Bronchial epithelial cell (primary cell): ENCODE data around the gene PRKG2. TPM values are rescaled to one million over a fixed set of nuclear protein-coding genes. Genes with fewer than 3 reads are reported as not detected.

Experiments
- DNase-seq: peaks from one replicate; pipeline ENCODE4 v3.0.0-alpha.2; 2010; ENCODE audit warnings: low read depth
- FAIRE-seq: peaks from 2 replicates; lab custom pipeline; 2011; peaks lifted over from hg19 to GRCh38; lab: Jason Lieb, UNC
- H3K27me3 ChIP-seq: 2 replicates; pipeline ENCODE4 v1.5.1; 2011; ENCODE audit warnings: low read length; ENCODE audit not compliant: control insufficient read depth, insufficient read depth
- H3K36me3 ChIP-seq: 2 replicates; pipeline ENCODE4 v1.5.1; 2011; ENCODE audit warnings: low read length; ENCODE audit not compliant: control insufficient read depth, insufficient read depth
- H3K4me3 ChIP-seq: 2 replicates; pipeline ENCODE4 v1.5.1; 2011; ENCODE audit warnings: mild to moderate bottlenecking, low read depth, low read length, control low read depth
- CTCF ChIP-seq: IDR thresholded peaks from 2 replicates; pipeline ENCODE4 v1.5.1; 2011; ENCODE audit warnings: mild to moderate bottlenecking, moderate library complexity, low read length, control low read depth, inconsistent platforms; ENCODE audit not compliant: insufficient read depth, severe bottlenecking
- total RNA-seq: library from RNA; depleted of rRNA; stranded (reverse); fragments of >200 nt; gene quantifications from 2 replicates; pipeline ENCODE4 v1.2.1, GENCODE V29; 2014

The PRKG2 gene
- total RNA-seq, 1 donor from 2014 or later = 5.3 TPM

- no peak for DNase-seq
- no peaks in the 10 kb centered on the region for H3K36me3 ChIP-seq
- no peak for TF ChIP-seq CTCF
- no peak for FAIRE-seq
- no peaks in the 10 kb centered on the region for H3K27me3 ChIP-seq
- H3K4me3 ChIP-seq = no peak overlapping the region
Observed at GRCh38 chr4:81102107-81102506, 112.9 kb downstream of the PRKG2 start.

- DNase-seq (no peak), FAIRE-seq (no peak)
- no peak for TF ChIP-seq CTCF
- Histone ChIP-seq H3K27me3 (no peaks in the 10 kb centered on the region), H3K36me3 (no peaks in the 10 kb centered on the region), H3K4me3 (no peak overlapping the region)
Observed at GRCh38 chr4:81096566-81096965, 118.5 kb downstream of the PRKG2 start.

- peak; percentile 49 for DNase-seq
- Histone ChIP-seq H3K4me3 (no peak overlapping the region), H3K27me3 (no peaks in the 10 kb centered on the region), H3K36me3 (no peaks in the 10 kb centered on the region)
- TF ChIP-seq CTCF = no peak
- FAIRE-seq = no peak
Observed at GRCh38 chr4:81095389-81095788, 119.6 kb downstream of the PRKG2 start.

GRCh38 chr4:81093720-81094401 lies 121.2 kb downstream of the PRKG2 start:
- DNase-seq (no peak), FAIRE-seq (no peak)
- no peaks in the 10 kb centered on the region for H3K36me3 ChIP-seq
- no peak overlapping the region for H3K4me3 ChIP-seq
- no peaks in the 10 kb centered on the region for H3K27me3 ChIP-seq
- no peak for TF ChIP-seq CTCF

- TF ChIP-seq CTCF = no peak
- FAIRE-seq = peak; percentile 28
Observed at GRCh38 chr4:81085979-81086378, 129.0 kb downstream of the PRKG2 start.

GRCh38 chr4:81085291-81085690 lies 129.7 kb downstream of the PRKG2 start:
- Histone ChIP-seq H3K4me3 (no peak overlapping the region), H3K27me3 (no peaks in the 10 kb centered on the region), H3K36me3 (no peaks in the 10 kb centered on the region)
- TF ChIP-seq CTCF = no peak
- DNase-seq (peak; percentile 27), FAIRE-seq (no peak)

More at GRCh38 chr4:81085979-81086378, 129.0 kb downstream of the PRKG2 start:
- DNase-seq = peak; percentile 4
- Histone ChIP-seq H3K27me3 (no peaks in the 10 kb centered on the region), H3K4me3 (no peak overlapping the region), H3K36me3 (no peaks in the 10 kb centered on the region)
